HL-60/S4 (cell line): ENCODE measurements around the gene CDKN2B.
"Not testable (repeated sequence)": the region's sequence is repeated elsewhere in the genome, so short reads cannot be mapped to it uniquely, and the experiment has no call there.

Source experiments
- in situ Hi-C: fragments of 300-500 bp; cut with MboI; formaldehyde crosslinking; loops from 2 replicates; pipeline ENCODE4 v1.14.3; 2022; ENCODE audit warnings: low sequenced_read_pairs

CDKN2B gene, protein sequence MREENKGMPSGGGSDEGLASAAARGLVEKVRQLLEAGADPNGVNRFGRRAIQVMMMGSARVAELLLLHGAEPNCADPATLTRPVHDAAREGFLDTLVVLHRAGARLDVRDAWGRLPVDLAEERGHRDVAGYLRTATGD

DNA sequence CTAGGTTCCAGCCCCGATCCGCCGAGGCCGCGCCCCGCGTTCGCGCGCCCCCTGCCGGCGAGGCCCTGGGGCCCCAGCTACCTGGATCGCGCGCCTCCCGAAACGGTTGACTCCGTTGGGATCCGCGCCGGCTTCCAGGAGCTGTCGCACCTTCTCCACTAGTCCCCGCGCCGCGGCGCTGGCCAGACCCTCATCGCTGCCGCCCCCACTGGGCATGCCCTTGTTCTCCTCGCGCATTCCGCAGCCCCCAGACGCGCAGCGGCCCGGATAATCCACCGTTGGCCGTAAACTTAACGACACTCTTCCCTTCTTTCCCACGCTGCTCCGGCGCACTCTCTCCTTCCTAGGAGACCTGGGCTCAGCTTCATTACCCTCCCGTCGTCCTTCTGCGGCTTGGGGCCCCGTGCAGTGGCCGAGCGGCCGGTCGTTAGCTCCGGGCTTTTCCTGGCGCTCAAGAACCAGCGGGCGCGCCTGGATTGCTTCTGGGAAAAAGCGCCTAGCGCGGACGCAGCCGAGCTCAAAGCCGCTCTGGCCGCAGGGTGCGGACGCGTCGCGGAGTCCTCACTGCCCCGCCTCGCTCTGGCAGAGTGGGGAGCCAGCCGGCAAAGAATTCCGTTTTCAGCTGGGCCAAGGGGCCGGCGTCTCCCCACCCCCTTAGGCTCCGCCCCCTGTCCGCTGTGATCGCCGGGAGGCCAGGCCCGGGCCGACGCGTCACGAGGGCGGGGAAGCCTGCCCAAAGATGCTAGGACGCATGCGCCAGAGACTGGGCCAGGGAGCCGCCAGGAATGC lies at the start of gene CDKN2B:
CDKN2B (minus strand) TSS at position 589 of the 789 bp plus-strand sequence; CDS start at position 237, 352 bp downstream.
- in situ Hi-C loops: loop anchor here (25.0 kb wide), 1 partner anchor 197 kb away; the partner anchor contains the start of gene MTAP

- in situ Hi-C loops: not testable (repeated sequence)
Observed at GRCh38 chr9:22057972-22058371, 48.9 kb upstream of the CDKN2B start.

DNA sequence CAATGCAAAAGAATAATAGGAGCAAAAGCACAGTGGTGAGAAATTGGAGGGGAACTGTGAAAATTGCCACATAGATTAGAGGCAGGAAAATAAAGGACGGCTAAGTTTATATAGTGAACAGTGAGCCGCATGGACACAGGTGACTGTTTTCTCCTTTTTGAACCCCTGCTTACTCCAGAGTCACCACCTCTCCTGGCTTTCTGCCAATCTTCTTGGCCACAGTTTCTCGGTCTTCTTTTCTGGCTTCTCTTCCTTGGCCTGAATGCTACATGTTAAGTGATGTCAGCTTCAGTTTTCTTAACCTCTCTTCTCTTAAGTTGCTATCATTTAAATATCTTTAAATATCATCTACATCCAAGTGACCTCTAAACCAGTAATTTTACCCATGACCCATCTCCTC lies 47.3 kb upstream of the CDKN2B start:
- in situ Hi-C loops: no loop called here

DNA sequence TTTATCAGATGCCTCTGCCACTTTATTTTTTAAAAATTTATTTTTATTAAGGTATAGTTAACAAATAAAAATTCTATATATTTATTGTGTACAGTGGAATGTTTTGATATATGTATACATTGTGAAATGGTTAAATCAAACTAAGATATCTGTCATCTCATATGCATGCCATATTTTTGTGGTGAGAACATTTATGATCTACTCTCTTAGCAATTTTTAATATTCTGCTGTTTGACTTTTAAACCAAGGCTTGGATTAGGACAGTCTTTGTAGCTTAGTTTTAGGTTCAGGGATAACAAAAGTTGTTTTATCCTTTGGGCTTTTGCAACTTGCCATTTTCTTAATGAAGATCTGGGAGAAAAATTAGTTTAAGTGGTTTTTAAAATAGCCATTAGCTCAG lies 46.0 kb upstream of the CDKN2B start:
- in situ Hi-C loops: no loop called here

DNA sequence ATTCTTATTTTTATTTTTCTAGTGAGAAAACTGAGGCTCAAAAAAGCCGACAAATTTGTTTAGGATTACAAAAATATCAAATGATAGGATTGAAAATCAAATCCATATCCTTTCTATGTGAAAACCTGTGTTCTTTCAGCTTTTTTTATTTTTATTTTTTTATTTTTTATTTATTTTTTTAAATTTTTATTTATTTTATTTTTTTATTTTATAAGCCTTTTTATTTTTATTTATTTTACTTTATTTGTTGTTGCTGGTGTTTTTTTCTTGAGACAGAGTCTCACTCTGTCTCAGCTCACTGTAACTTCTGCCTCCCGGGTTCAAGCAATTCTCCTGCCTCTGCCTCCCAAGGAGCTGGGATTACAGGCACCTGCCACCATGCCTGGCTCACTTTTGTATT lies 45.4 kb upstream of the CDKN2B start:
- in situ Hi-C loops: no loop called here

DNA sequence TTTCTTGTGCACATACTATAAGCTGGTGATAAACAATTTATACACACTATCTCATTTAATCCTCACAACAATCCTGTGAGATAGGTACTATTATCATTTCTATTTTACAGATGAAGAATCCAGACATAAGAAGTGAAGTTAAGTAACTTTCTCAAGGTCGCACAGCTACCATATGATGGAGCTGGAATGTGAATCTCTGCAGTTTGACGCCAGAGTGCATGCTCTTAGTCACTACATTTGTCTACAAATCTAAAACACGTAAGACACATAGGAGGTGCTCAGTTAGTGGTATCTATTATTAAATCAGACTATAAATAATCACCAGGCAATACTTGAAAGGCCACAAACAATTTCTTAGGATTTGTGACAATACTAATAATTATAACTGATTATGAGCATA lies 45.0 kb upstream of the CDKN2B start:
- in situ Hi-C loops: no loop called here

DNA sequence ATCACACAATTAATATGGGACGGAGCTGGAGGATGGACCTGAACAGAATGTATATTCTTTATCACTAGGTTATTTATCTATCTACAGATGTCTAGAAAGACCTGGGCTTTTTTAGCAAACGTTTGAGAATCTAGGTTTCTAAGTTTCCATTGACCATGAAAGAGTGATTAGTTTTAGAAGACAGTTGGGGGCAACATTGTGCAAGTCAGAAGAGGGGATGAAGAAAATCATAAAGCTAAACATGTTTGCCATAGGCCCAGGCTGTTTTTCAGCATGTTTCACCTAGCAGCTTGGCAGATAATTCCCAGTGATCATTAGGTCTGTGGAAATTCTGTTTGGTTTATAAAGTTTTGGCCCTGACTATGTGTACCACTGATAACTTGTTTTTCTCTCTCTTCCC lies 44.1 kb upstream of the CDKN2B start:
- in situ Hi-C loops: no loop called here

GRCh38 chr9:22052376-22052945 lies 43.4 kb upstream of the CDKN2B start:
- in situ Hi-C loops: no loop called here

DNA sequence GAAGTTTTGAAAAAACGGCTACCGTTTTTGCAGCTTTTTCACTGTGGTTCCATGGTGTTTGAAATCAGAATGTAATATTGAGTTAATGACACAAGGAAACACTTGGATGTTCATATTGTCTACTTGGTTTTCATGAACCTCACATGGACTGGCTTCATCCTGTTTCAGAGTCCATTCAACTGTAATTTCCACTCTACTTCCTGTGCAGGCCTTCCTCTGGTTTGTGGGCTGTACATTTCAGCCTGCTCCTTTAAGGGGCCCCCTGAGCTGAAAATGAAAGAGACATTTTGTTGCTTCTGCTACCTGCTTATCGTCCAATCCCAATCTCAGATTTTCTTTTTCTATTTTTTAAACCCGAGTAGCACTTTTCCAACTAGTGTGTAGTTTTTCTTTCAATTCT lies 41.8 kb upstream of the CDKN2B start:
- in situ Hi-C loops: no loop called here

- in situ Hi-C loops: no loop called here
Observed at GRCh38 chr9:22049411-22049810, 40.3 kb upstream of the CDKN2B start.

DNA sequence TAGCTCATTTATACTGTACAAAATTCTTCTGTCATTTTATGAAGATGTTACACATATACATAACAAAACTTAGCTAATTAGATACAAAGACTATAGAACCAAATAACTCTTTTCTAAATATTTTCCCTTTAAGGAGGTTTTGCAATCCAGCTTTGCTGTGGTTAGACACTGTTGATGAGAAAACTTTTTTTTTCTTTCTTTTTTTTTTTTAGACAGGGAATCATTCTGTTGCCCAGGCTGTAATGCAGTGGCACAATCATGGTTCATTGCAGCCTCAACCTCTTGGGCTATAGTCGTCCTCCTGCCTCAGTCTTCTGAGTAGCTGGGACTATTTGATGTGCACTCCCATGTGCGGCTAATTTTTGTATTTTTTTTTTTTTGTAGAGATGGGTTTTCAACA lies 38.5 kb upstream of the CDKN2B start:
- in situ Hi-C loops: no loop called here

- in situ Hi-C loops: no loop called here
Observed at GRCh38 chr9:22046243-22046885, 37.3 kb upstream of the CDKN2B start.

DNA sequence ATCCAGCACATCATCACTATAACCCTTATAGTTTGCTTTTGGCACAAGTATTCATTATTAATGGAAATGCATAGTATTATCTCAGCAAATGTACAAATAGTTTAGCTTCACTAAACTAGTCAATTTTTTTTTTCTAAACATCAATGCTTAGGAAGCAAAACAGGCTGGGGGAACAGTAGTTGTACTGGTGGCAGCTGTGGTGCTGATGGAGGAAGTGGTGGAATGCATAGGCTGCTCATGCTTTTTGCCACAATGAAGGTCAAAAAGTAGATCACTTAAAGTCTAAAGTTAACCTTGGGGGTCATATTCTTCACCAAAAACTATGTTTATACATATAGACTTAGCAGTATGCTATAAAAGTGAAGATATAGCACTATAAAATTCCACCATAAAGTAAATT lies 36.3 kb upstream of the CDKN2B start:
- in situ Hi-C loops: no loop called here

- in situ Hi-C loops: no loop called here
Observed at GRCh38 chr9:22044583-22044982, 35.5 kb upstream of the CDKN2B start.

DNA sequence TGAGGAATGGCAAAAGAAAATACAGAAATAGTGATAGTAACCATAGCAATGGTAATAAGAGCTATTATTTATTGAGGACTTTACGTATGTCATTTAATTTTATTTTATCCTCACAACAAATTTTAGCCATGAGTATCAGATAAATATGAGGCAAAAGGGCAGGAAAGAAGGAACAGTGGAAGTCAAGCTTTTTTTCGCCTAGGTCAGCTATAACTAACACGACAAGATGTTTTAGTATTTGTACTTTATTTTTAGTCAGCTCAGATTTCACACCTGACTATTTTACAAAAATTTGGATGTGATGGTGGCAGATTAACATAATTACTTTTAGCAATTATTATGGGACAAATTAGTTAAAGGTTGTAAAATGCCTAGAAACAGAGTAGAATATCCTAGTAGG lies 34.8 kb upstream of the CDKN2B start:
- in situ Hi-C loops: no loop called here

- in situ Hi-C loops: no loop called here
Observed at GRCh38 chr9:22041775-22042174, 32.7 kb upstream of the CDKN2B start.

DNA sequence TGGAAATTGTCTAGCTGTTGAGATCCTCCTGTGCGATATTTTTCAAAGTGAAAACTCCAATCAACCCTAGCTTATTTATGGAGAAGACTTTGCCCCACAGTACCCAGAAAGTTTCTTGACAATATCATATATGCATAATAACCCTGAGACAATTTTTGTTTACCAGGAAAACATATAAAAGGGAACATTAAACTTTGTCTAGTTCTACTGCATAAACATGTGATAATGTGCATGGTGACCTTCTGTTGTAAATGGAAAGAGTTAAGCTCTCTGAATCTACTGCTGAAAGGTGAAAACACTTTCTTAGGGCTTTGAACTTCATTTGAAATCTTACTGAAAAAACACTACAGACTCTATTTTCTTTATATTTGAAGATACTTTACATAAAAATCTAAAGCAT lies 32.2 kb upstream of the CDKN2B start:
- in situ Hi-C loops: no loop called here

DNA sequence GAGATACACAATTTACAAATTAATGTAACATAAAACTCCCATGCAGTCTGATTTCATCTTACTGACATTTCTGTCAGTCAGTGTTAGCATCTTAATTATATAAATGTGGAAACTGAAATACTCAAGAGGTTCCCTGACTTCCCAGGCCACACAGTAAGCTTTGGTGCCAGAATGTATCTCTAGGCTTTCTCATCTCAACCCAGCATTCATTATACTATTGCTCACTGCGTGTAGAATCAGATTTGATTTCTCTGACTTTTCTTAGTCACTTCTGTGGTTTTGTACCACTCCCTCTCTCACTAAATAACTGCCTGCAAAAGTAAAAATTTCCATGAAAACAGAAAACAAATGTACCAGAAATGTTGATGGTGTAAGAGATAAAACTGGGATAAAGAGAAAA lies 31.7 kb upstream of the CDKN2B start:
- in situ Hi-C loops: no loop called here

DNA sequence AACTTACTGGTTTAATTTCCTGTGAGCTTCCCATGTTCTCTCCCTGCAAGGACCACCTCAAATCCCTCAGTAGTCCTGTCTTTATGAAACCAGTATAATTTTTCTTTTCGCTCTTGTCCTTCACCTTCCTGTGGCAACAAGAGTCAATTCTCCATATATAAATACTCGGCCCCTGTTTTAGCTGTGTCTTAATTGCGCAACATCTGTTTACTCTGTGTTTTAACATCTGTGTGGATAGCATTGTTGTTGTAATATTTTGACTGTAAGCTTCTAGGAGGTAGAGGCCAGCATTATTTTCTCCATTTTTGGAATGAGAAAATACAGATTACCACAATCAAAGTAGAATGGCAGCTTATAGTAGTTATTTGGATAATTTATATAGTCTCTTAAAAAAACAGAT lies 30.2 kb upstream of the CDKN2B start:
- in situ Hi-C loops: no loop called here

GRCh38 chr9:22037954-22038690 lies 29.0 kb upstream of the CDKN2B start:
- in situ Hi-C loops: no loop called here
